Stimulated activated CD4-positive, alpha-beta T cell treated with anti-CD3 and anti-CD28 coated beads, Interleukin-4, amount 100 ng/mL, for 4 hours (primary cell): ENCODE measurements around the gene RNU6-1.

Source experiments
- DNase-seq, 2 experiments: peaks; one replicate each; pipeline ENCODE4 v3.0.0-alpha.2; 2020

RNU6-1 gene

GRCh38 chr15:67796196-67797127 is 43.4 kb downstream of the RNU6-1 start:
- DNase-seq = no peak

- DNase-seq = peak in 1 of 2 experiments; percentile 39
Observed at GRCh38 chr15:67794832-67795574, 44.8 kb downstream of the RNU6-1 start.

DNA sequence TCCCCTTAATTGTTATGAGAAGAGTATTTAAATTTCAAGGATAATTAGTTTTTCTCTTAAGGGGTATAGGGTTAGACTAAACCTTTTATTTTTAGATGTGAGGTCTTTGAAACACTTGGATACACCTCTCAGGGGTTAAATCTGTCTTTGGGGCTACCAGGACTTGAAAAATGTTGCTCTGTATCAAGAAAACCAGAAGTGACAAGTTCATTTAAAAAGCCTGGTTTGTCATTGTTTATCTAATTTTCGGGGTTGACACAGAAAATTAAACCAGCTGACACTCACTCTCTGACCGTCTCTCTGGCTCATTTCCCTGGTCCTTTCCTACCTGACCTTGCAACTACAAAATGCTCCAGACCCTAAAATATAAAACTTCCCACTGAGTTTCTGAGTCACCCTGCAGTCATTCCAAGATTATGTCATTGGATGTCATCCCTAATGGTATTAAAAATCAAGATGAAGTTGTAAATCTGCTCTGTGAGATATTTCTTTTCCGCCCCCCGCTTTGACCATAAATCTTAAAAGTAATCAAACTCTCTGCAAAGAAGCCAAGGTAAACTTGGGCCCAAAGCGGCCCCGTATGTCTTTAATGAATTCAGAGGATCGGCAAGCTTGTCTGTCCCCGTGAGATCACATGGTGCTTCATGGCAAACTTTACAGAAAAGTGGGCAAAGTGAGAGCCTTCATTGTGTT is 47.4 kb downstream of the RNU6-1 start:
- no peak for DNase-seq

- DNase-seq = no peak
Observed at GRCh38 chr15:67790610-67791319, 49.1 kb downstream of the RNU6-1 start.
